H1 (cell line): ENCODE measurements around the gene FNDC5. TPM values are rescaled to one million over a fixed set of nuclear protein-coding genes. Genes with fewer than 3 reads are reported as not detected.

Source experiments
- CTCF ChIA-PET: fragments of 300-600 bp; sonication (Branson Sonifier 250); formaldehyde crosslinking; loops from one replicate; lab custom pipeline; 2021; ENCODE audit not compliant: partially characterized antibody; lab: Charles Lee
- POLR2A ChIA-PET: fragments of 300-600 bp; sonication (Branson Sonifier 250); formaldehyde crosslinking; loops from one replicate; lab custom pipeline; 2021; ENCODE audit warnings: inconsistent platforms; ENCODE audit not compliant: partially characterized antibody; lab: Charles Lee
- DNase-seq, 2 experiments: peaks; one replicate each; pipeline versions ENCODE4 v3.0.0 to v3.0.0-alpha.2; 2010 to 2022; ENCODE audit warnings: low spot score in 2 of 2, low read depth in 1 of 2, mixed read lengths in 1 of 2
- FAIRE-seq: peaks from 2 replicates; lab custom pipeline; 2011; peaks lifted over from hg19 to GRCh38; lab: Jason Lieb, UNC
- H2AFZ ChIP-seq: 2 replicates; pipeline ENCODE4 v1.8.1; 2012; ENCODE audit warnings: low read length, inconsistent platforms
- H2AK5ac ChIP-seq: 2 replicates; pipeline ENCODE4 v1.6.1; 2013; ENCODE audit warnings: low read depth, low read length
- H2BK120ac ChIP-seq: replicated peaks from 2 replicates; pipeline ENCODE3; 2013; ENCODE audit warnings: low read depth, low read length, inconsistent platforms
- H2BK12ac ChIP-seq: 2 replicates; pipeline ENCODE4 v1.6.1; 2013; ENCODE audit warnings: low read depth, low read length
- H2BK15ac ChIP-seq: 2 replicates; pipeline ENCODE4 v1.6.1; 2013; ENCODE audit warnings: low read length
- H2BK20ac ChIP-seq: 2 replicates; pipeline ENCODE4 v1.6.1; 2013; ENCODE audit warnings: low read length
- H2BK5ac ChIP-seq: 2 replicates; pipeline ENCODE4 v1.6.1; 2013; ENCODE audit warnings: low read depth, low read length
- H3K14ac ChIP-seq: 2 replicates; pipeline ENCODE4 v1.6.1; 2013; ENCODE audit warnings: inconsistent platforms; ENCODE audit not compliant: insufficient read length
- H3K18ac ChIP-seq: 2 replicates; pipeline ENCODE4 v1.6.1; 2013; ENCODE audit warnings: low read length; ENCODE audit errors: extremely low read depth
- H3K23ac ChIP-seq: 2 replicates; pipeline ENCODE4 v1.6.1; 2013; ENCODE audit warnings: inconsistent platforms; ENCODE audit not compliant: insufficient read length
- H3K23me2 ChIP-seq: 2 replicates; pipeline ENCODE4 v1.6.1; 2013; ENCODE audit warnings: low read depth, low read length
- H3K27ac ChIP-seq: 2 replicates; pipeline ENCODE4 v1.6.1; 2011; ENCODE audit warnings: low read depth, low read length, inconsistent platforms
- H3K27me3 ChIP-seq, 4 experiments: replicated peaks in 1 of 4; 1 replicate in 1 of 4; 2 replicates in 3 of 4; pipeline versions ENCODE4 v1.6.1 to v1.8.1; 2011 to 2013; ENCODE audit warnings: low read length in 3 of 4, mild to moderate bottlenecking in 3 of 4, inconsistent platforms in 2 of 4, mixed read lengths in 2 of 4, moderate library complexity in 1 of 4; ENCODE audit not compliant: control insufficient read depth in 3 of 4, insufficient read depth in 3 of 4; ENCODE audit errors: extremely low read depth in 1 of 4
- H3K36me3 ChIP-seq, 4 experiments: 2 replicates each; pipeline versions ENCODE4 v1.6.1 to v1.8.1; 2011 to 2013; ENCODE audit warnings: mild to moderate bottlenecking in 4 of 4, low read length in 3 of 4, moderate library complexity in 2 of 4, control low read depth in 1 of 4, inconsistent platforms in 1 of 4; ENCODE audit not compliant: insufficient read depth in 4 of 4, control insufficient read depth in 2 of 4
- H3K4ac ChIP-seq: replicated peaks from 2 replicates; pipeline ENCODE3; 2013; ENCODE audit warnings: low read length, low read depth, mixed read lengths, inconsistent platforms; ENCODE audit not compliant: insufficient read length
- H3K4me1 ChIP-seq, 4 experiments: replicated peaks in 1 of 4; 1 replicate in 1 of 4; 2 replicates in 3 of 4; pipeline versions ENCODE4 v1.6.1 to v1.8.1; 2011 to 2013; ENCODE audit warnings: low read length in 3 of 4, inconsistent platforms in 2 of 4, mixed read lengths in 1 of 4; ENCODE audit not compliant: insufficient read depth in 4 of 4, control insufficient read depth in 3 of 4
- H3K4me2 ChIP-seq, 2 experiments: 2 replicates each; pipeline versions ENCODE4 v1.6.1 to v1.8.1; 2011 to 2013; ENCODE audit warnings: low read depth in 2 of 2, low read length in 2 of 2, control low read depth in 1 of 2, inconsistent platforms in 1 of 2, mild to moderate bottlenecking in 1 of 2; ENCODE audit not compliant: insufficient read depth in 1 of 2
- H3K4me3 ChIP-seq, 4 experiments: fragments of 200-600, 300-600 bp in 1 of 4; sonication (generic), shearing (Covaris generic), sonication (Bioruptor Twin) in 1 of 4; 2 replicates each; pipeline versions ENCODE4 v1.5.1 to v1.8.1; 2011 to 2016; ENCODE audit warnings: low read length in 4 of 4, low read depth in 3 of 4, control low read depth in 2 of 4, inconsistent platforms in 2 of 4, mild to moderate bottlenecking in 2 of 4, mixed read lengths in 1 of 4, moderate library complexity in 1 of 4; ENCODE audit not compliant: insufficient read depth in 2 of 4; ENCODE audit errors: extremely low read depth in 1 of 4
- H3K56ac ChIP-seq: replicated peaks from 2 replicates; pipeline ENCODE3; 2013; ENCODE audit warnings: low read depth, mild to moderate bottlenecking, mixed read lengths, low read length, inconsistent platforms; ENCODE audit not compliant: insufficient read length
- H3K79me1 ChIP-seq: 2 replicates; pipeline ENCODE4 v1.6.1; 2013; ENCODE audit warnings: low read depth, low read length, control low read depth
- H3K79me2 ChIP-seq, 2 experiments: 2 replicates each; pipeline versions ENCODE4 v1.6.1 to v1.8.1; 2012 to 2013; ENCODE audit warnings: low read length in 2 of 2, mild to moderate bottlenecking in 2 of 2, inconsistent platforms in 1 of 2; ENCODE audit not compliant: insufficient read depth in 2 of 2, control insufficient read depth in 1 of 2
- H3K9ac ChIP-seq, 4 experiments: replicated peaks in 1 of 4; 1 replicate in 1 of 4; 2 replicates in 3 of 4; pipeline versions ENCODE4 v1.6.1 to v1.8.1; 2011 to 2013; ENCODE audit warnings: low read depth in 3 of 4, low read length in 3 of 4, control low read depth in 2 of 4, mild to moderate bottlenecking in 2 of 4, moderate library complexity in 2 of 4, inconsistent platforms in 1 of 4; ENCODE audit errors: extremely low read depth in 1 of 4
- H3K9me3 ChIP-seq, 2 experiments: 2 replicates each; pipeline versions ENCODE4 v1.6.1 to v1.8.1; 2012 to 2013; ENCODE audit warnings: mild to moderate bottlenecking in 2 of 2, moderate library complexity in 2 of 2, control low read depth in 1 of 2, inconsistent platforms in 1 of 2, low read depth in 1 of 2, low read length in 1 of 2, mixed read lengths in 1 of 2; ENCODE audit not compliant: insufficient read depth in 2 of 2
- H4K20me1 ChIP-seq, 2 experiments: replicated peaks in 1 of 2; 2 replicates each; pipeline versions ENCODE3 to v1.8.1; 2011 to 2013; ENCODE audit warnings: inconsistent platforms in 2 of 2, low read length in 2 of 2, mild to moderate bottlenecking in 1 of 2; ENCODE audit not compliant: insufficient read depth in 2 of 2, control insufficient read depth in 1 of 2
- H4K5ac ChIP-seq: 2 replicates; pipeline ENCODE4 v1.6.1; 2013; ENCODE audit warnings: low read length, low read depth, mixed read lengths, inconsistent platforms; ENCODE audit not compliant: insufficient read length
- H4K8ac ChIP-seq: 2 replicates; pipeline ENCODE4 v1.8.0; 2013; ENCODE audit warnings: mild to moderate bottlenecking, moderate library complexity, low read length, inconsistent platforms; ENCODE audit not compliant: insufficient read depth; ENCODE audit errors: extremely low read depth
- H4K91ac ChIP-seq: replicated peaks from 2 replicates; pipeline ENCODE3; 2013; ENCODE audit warnings: low read length, mixed read lengths, inconsistent platforms; ENCODE audit not compliant: insufficient read length
- BCL11A ChIP-seq, 2 experiments: IDR thresholded peaks; one replicate each; pipeline ENCODE4 v1.6.1; 2011; ENCODE audit warnings: low read depth in 2 of 2, low read length in 2 of 2, mild to moderate bottlenecking in 2 of 2
- CREB1 ChIP-seq: IDR thresholded peaks from 2 replicates; pipeline ENCODE4 v1.6.1; 2012; ENCODE audit warnings: inconsistent platforms
- RAD21 ChIP-seq, 2 experiments: IDR thresholded peaks in 1 of 2; conservative IDR thresholded peaks in 1 of 2; 2 replicates each; pipeline ENCODE4 v1.6.1; 2011; ENCODE audit warnings: low read depth in 2 of 2, low read length in 2 of 2, improper control_type of control experiment in 1 of 2, inconsistent platforms in 1 of 2, mild to moderate bottlenecking in 1 of 2, moderate library complexity in 1 of 2
- SP1 ChIP-seq: IDR thresholded peaks from 2 replicates; pipeline ENCODE4 v1.6.1; 2011; ENCODE audit warnings: low read depth, low read length
- WGBS, 2 experiments: shearing (Covaris generic) in 1 of 2; methylation state at CpG; one replicate each; pipeline versions ENCODE4 v1.1.6 to v1.1.7; 2013 to 2015; ENCODE audit warnings: low lambda C conversion rate in 2 of 2, mixed read lengths in 2 of 2, inconsistent platforms in 1 of 2, low coverage in 1 of 2, missing lambda C conversion rate in 1 of 2; ENCODE audit not compliant: insufficient replicate concordance in 2 of 2, insufficient coverage in 1 of 2, insufficient read length in 1 of 2; ENCODE audit errors: extremely low coverage in 1 of 2, missing lambda C conversion rate in 1 of 2; 5-methylcytosine and 5-hydroxymethylcytosine counted together
- polyA plus RNA-seq, 7 experiments: library from polyadenylated mRNA; depleted of rRNA in 3 of 7; stranded (reverse) in 5 of 7; unstranded in 2 of 7; fragments of >200 nt in 5 of 7; fragments of 200-250 nt in 2 of 7; gene quantifications; 1 replicate in 5 of 7; 2 replicates in 1 of 7; 4 replicates in 1 of 7; pipeline versions ENCODE4 v1.2.1 to v1.2.3, GENCODE V29; 2011 to 2013; ENCODE audit warnings: missing spikeins in 2 of 7, mixed read lengths in 2 of 7
- total RNA-seq: library from RNA; stranded (reverse); fragmentation: NEBNext Ultra II Directional; extraction: Animal tissue kit (Norgen Biotek cat#: 25700); gene quantifications from 2 replicates; pipeline ENCODE4 v1.2.1, GENCODE V29; 2021
- TF ChIP-seq, protein P1 (sequence below): IDR thresholded peaks from 2 replicates; pipeline ENCODE4 v1.6.1; 2012; ENCODE audit warnings: low read length, inconsistent platforms

Gene FNDC5
- total and polyA plus RNA-seq, 2 of the 8 experiments (the other 6 are each of a cell fraction or from before 2014, with no cell fraction given), result 1.8 to 2.0 TPM

DNA sequence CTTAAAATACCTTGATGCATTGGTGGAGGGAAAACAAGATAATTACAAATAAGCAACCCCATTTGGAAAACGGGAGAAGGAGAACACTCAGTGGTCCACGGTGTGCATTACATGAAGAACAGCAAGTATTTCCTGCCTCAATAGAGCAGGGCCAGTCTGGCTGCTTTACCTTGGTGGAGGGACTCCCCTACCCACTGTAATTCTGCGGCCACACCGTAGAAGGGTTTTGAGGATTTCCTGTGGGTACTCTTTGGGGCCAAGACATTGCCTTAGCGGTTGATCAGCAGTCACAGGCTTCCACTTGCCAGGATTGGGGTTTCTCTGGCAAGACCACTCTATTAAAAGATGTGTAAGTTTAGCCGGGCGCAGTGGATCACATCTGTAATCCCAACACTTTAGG is 46.8 kb upstream of the FNDC5 start:
- no peak overlapping the region for H3K27ac ChIP-seq
- no peak overlapping the region for H3K9ac ChIP-seq
- no peak overlapping the region for H2BK15ac ChIP-seq
- H3K4me1 ChIP-seq, result no peaks in the 10 kb centered on the region
- no peaks in the 10 kb centered on the region for H3K79me2 ChIP-seq
- FAIRE-seq (no peak), DNase-seq (no peak)
- no peak overlapping the region for H3K23ac ChIP-seq
- H3K36me3 ChIP-seq, result no peaks in the 10 kb centered on the region
- no peak overlapping the region for H2AFZ ChIP-seq
- CTCF ChIA-PET, result interaction anchor here (1.5 to 1.6 kb wide), 2 partner anchors 11 to 25 kb away, joined by 4 to 5 read pairs; no protein-coding TSS in a partner anchor
- H2BK20ac ChIP-seq, result no peak overlapping the region
- H4K8ac ChIP-seq, result no peak overlapping the region
- no peaks in the 10 kb centered on the region for H4K20me1 ChIP-seq
- no peaks in the 10 kb centered on the region for H3K23me2 ChIP-seq
- no peak overlapping the region for H3K18ac ChIP-seq
- H2BK5ac ChIP-seq, result no peak overlapping the region
- POLR2A ChIA-PET, result interaction anchor here (1.0 kb wide), 1 partner anchor 17 kb away, joined by 3 read pairs; no protein-coding TSS in a partner anchor
- H4K5ac ChIP-seq, result no peak overlapping the region
- H3K27me3 ChIP-seq, result peaks cover 0 to 2% (median under 1%) of the 10 kb centered on the region in 4 experiments; a peak in 3 of 7 replicates
- H3K56ac ChIP-seq, result no peak overlapping the region
- H3K4me3 ChIP-seq, result no peak overlapping the region
- no peak for TF ChIP-seq RAD21 (IDR thresholded peaks at IDR 0.05 in 1 of 2, conservative IDR thresholded peaks at IDR 0.05 in 1 of 2; ENCODE audit: low read depth in 2 of 2, low read length in 2 of 2)
- TF ChIP-seq SP1, result no peak
- TF ChIP-seq BCL11A (IDR thresholded peaks at IDR 0.05; ENCODE audit: low read depth in 2 of 2, low read length in 2 of 2), result no peak
- TF ChIP-seq, protein P1, sequence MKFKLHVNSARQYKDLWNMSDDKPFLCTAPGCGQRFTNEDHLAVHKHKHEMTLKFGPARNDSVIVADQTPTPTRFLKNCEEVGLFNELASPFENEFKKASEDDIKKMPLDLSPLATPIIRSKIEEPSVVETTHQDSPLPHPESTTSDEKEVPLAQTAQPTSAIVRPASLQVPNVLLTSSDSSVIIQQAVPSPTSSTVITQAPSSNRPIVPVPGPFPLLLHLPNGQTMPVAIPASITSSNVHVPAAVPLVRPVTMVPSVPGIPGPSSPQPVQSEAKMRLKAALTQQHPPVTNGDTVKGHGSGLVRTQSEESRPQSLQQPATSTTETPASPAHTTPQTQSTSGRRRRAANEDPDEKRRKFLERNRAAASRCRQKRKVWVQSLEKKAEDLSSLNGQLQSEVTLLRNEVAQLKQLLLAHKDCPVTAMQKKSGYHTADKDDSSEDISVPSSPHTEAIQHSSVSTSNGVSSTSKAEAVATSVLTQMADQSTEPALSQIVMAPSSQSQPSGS, result no peak
- no peak for TF ChIP-seq CREB1
- TF ChIP-seq, all 59 proteins: peak for 0
- H3K79me1 ChIP-seq, result no peaks in the 10 kb centered on the region
- H2AK5ac ChIP-seq, result no peak overlapping the region
- no peak overlapping the region for H2BK12ac ChIP-seq
- WGBS, 2 experiments, result 86% methylated on average over 7 of the region's 7 CpGs; no CpG with 5 or more reads in 1 of the 2 experiments
- H3K4ac ChIP-seq, result no peak overlapping the region
- H2BK120ac ChIP-seq, result no peak overlapping the region
- no peak overlapping the region for H3K4me2 ChIP-seq
- no peaks in the 10 kb centered on the region for H3K9me3 ChIP-seq
- H3K14ac ChIP-seq, result no peak overlapping the region
- no peak overlapping the region for H4K91ac ChIP-seq
